ENCODE measurements around the gene ATRIP.

Gene ATRIP

DNA sequence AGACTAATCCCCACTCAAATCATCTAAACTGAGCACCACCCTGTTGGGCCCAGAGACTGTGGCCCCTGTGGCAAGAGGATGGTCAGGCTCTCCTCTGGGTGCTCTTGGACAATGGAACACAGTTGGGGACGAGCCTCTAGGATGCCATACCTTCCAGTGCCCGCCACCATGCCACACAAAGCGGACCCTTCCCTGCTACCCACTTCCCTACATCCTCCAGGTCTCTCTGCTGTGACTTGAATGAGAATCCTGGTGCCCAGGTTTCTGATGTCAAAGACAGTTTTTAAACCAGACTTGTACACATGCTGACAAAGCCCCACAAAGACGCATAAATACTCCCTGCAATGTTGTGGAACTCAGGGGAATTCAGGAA, 11.3 kb upstream of the ATRIP start:
- no peak overlapping the region for H3K27ac ChIP-seq (ENCODE audit: low read length)
- no peaks in the 10 kb centered on the region for H3K9me3 ChIP-seq (replicated peaks; ENCODE audit: insufficient read depth, low read length)
- H3K4me3 ChIP-seq (ENCODE audit: low read length), result no peak overlapping the region
- peaks cover 5% of the 10 kb centered on the region; the same call in 1 of the 2 replicates for H3K4me1 ChIP-seq (ENCODE audit: low read length)
- no peak for DNase-seq
- H3K36me3 ChIP-seq (replicated peaks; ENCODE audit: insufficient read depth, low read length), result no peaks in the 10 kb centered on the region
- peaks cover 12% of the 10 kb centered on the region for H3K79me2 ChIP-seq (ENCODE audit: low read length)
- H3K9me2 ChIP-seq (replicated peaks; ENCODE audit: insufficient read depth, low read length), result no peaks in the 10 kb centered on the region
- H3K4me2 ChIP-seq (ENCODE audit: low read depth, low read length), result no peak overlapping the region
- H3K27me3 ChIP-seq (replicated peaks; ENCODE audit: insufficient read depth, low read length), result no peaks in the 10 kb centered on the region
- TF ChIP-seq EZH2phosphoT487 (IDR thresholded peaks at IDR 0.05; ENCODE audit: low read length), result no peak
- no peak for TF ChIP-seq EZH2 (optimal IDR thresholded peaks at IDR 0.05; ENCODE audit: low read depth, low read length)
- TF ChIP-seq, protein P1, sequence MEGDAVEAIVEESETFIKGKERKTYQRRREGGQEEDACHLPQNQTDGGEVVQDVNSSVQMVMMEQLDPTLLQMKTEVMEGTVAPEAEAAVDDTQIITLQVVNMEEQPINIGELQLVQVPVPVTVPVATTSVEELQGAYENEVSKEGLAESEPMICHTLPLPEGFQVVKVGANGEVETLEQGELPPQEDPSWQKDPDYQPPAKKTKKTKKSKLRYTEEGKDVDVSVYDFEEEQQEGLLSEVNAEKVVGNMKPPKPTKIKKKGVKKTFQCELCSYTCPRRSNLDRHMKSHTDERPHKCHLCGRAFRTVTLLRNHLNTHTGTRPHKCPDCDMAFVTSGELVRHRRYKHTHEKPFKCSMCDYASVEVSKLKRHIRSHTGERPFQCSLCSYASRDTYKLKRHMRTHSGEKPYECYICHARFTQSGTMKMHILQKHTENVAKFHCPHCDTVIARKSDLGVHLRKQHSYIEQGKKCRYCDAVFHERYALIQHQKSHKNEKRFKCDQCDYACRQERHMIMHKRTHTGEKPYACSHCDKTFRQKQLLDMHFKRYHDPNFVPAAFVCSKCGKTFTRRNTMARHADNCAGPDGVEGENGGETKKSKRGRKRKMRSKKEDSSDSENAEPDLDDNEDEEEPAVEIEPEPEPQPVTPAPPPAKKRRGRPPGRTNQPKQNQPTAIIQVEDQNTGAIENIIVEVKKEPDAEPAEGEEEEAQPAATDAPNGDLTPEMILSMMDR (IDR thresholded peaks at IDR 0.05; ENCODE audit: low read length), result no peak
- H2AFZ ChIP-seq (ENCODE audit: low read length), result no peak overlapping the region
- no peak overlapping the region for H3K9ac ChIP-seq (ENCODE audit: low read length)
- peaks cover 8% of the 10 kb centered on the region; the same call in 1 of the 2 replicates for H3F3A ChIP-seq (ENCODE audit: insufficient read depth, low read length)
- no peaks in the 10 kb centered on the region for H4K20me1 ChIP-seq (ENCODE audit: insufficient read depth, low read length)

DNA sequence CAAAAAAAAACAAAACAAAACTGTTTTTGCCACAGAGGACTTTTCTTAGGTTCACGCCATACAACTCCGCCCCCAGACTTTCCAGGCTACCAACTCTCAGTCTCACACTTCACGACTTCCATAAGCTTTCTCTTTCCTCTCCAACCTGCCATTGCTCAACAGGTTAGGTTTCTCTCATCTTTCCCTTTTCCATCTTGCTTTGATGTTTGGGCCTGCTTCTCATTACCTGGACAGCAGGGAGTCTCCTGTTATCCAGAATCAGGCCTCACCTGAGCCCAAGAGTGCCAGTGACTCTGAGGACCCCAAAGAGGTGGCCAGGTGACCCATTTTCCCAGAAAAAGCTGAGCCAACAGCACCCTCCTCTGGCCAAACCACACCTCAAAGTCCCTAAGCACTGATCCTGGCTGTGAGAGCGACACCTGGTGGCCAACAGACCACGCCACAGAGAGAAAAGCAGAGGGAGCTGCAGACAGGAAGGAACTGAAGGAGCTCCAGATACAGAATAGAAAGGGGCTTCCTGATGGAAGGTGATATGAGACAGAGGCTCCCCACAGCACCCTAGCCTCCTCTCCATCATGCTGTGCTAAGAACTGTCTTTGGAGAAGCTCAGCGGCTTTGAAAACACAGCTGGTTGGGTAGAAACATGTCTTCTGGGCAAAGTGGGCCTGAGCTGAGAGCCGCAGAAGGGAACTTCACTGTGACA, 10.6 kb upstream of the ATRIP start:
- Histone ChIP-seq H3K4me2 (ENCODE audit: low read depth, low read length) (no peak overlapping the region), H3K4me1 (ENCODE audit: low read length) (peaks cover 5% of the 10 kb centered on the region; the same call in 1 of the 2 replicates), H3K9ac (ENCODE audit: low read length) (no peak overlapping the region), H3K9me2 (replicated peaks; ENCODE audit: insufficient read depth, low read length) (no peaks in the 10 kb centered on the region), H3K27me3 (replicated peaks; ENCODE audit: insufficient read depth, low read length) (no peaks in the 10 kb centered on the region), H3K9me3 (replicated peaks; ENCODE audit: insufficient read depth, low read length) (no peaks in the 10 kb centered on the region), H3K27ac (ENCODE audit: low read length) (no peak overlapping the region), H3F3A (ENCODE audit: insufficient read depth, low read length) (peaks cover 5% of the 10 kb centered on the region; the same call in 1 of the 2 replicates), H3K79me2 (ENCODE audit: low read length) (peaks cover 19% of the 10 kb centered on the region), H2AFZ (ENCODE audit: low read length) (no peak overlapping the region), H4K20me1 (ENCODE audit: insufficient read depth, low read length) (no peaks in the 10 kb centered on the region), H3K36me3 (replicated peaks; ENCODE audit: insufficient read depth, low read length) (no peaks in the 10 kb centered on the region), H3K4me3 (ENCODE audit: low read length) (no peak overlapping the region)
- no peak for TF ChIP-seq EZH2phosphoT487 (IDR thresholded peaks at IDR 0.05; ENCODE audit: low read length)
- TF ChIP-seq, protein P1 (IDR thresholded peaks at IDR 0.05; ENCODE audit: low read length), result peak; percentile 100
- peak; percentile 81 for DNase-seq

DNA sequence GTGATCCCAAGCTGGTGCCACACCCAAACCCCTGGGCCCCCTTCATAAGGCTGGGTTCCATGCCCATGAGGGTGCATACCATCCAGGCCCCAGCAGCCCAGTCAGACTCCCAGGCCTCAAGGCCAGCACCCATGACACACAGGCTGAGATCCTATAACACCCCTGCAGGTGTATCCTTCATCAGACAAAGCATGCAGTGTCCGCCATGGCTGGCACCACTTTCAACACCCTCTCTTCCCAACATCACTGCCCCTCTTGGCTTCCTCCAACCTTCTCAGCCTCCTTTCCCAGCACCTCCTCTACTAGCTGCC, 10.1 kb upstream of the ATRIP start:
- H3F3A ChIP-seq (ENCODE audit: insufficient read depth, low read length), result peaks cover 5% of the 10 kb centered on the region; the same call in 1 of the 2 replicates
- TF ChIP-seq EZH2phosphoT487 (IDR thresholded peaks at IDR 0.05; ENCODE audit: low read length) (no peak), EZH2 (optimal IDR thresholded peaks at IDR 0.05; ENCODE audit: low read depth, low read length) (no peak)
- TF ChIP-seq, protein P1 (IDR thresholded peaks at IDR 0.05; ENCODE audit: low read length), result no peak
- H3K4me2 ChIP-seq (ENCODE audit: low read depth, low read length), result no peak overlapping the region
- H3K4me1 ChIP-seq (ENCODE audit: low read length), result peaks cover 6% of the 10 kb centered on the region
- DNase-seq, result no peak
- no peaks in the 10 kb centered on the region for H3K9me2 ChIP-seq (replicated peaks; ENCODE audit: insufficient read depth, low read length)
- no peak overlapping the region for H3K4me3 ChIP-seq (ENCODE audit: low read length)
- no peaks in the 10 kb centered on the region for H3K9me3 ChIP-seq (replicated peaks; ENCODE audit: insufficient read depth, low read length)
- H3K36me3 ChIP-seq (replicated peaks; ENCODE audit: insufficient read depth, low read length), result no peaks in the 10 kb centered on the region
- H3K27ac ChIP-seq (ENCODE audit: low read length), result no peak overlapping the region
- peaks cover 25% of the 10 kb centered on the region for H3K79me2 ChIP-seq (ENCODE audit: low read length)
- H3K9ac ChIP-seq (ENCODE audit: low read length), result no peak overlapping the region
- H2AFZ ChIP-seq (ENCODE audit: low read length), result no peak overlapping the region
- no peaks in the 10 kb centered on the region for H3K27me3 ChIP-seq (replicated peaks; ENCODE audit: insufficient read depth, low read length)
- no peaks in the 10 kb centered on the region for H4K20me1 ChIP-seq (ENCODE audit: insufficient read depth, low read length)

Measured in MM.1S (cell line).